ENCODE measurements around the gene NRSN1.
"Not testable (repeated sequence)": the region's sequence is repeated elsewhere in the genome, so short reads cannot be mapped to it uniquely, and the experiment has no call there.

Gene NRSN1

GRCh38 chr6:24139639-24140038, 13.6 kb downstream of the NRSN1 start:
- H3K9me3 ChIP-seq (ENCODE audit: insufficient read depth, low read length): no peaks in the 10 kb centered on the region; the same call in 1 of the 2 replicates
- no peak for DNase-seq (ENCODE audit: low read depth, low spot score)
- no peak overlapping the region for H3K4me3 ChIP-seq (ENCODE audit: insufficient read length, low read depth)
- H3K36me3 ChIP-seq (ENCODE audit: insufficient read depth, insufficient read length, low read length): no peaks in the 10 kb centered on the region
- no peak overlapping the region for H3K9ac ChIP-seq (ENCODE audit: insufficient read length, low read depth)
- H3K27me3 ChIP-seq (ENCODE audit: insufficient read depth, insufficient read length): no peaks in the 10 kb centered on the region
- H3K4me1 ChIP-seq (ENCODE audit: insufficient read depth, insufficient read length): no peaks in the 10 kb centered on the region
- no peak for TF ChIP-seq YY1 (IDR thresholded peaks at IDR 0.05; ENCODE audit: insufficient read depth, insufficient read length)
- TF ChIP-seq ZNF274 (IDR thresholded peaks at IDR 0.05; ENCODE audit: low read depth, low read length): no peak
- TF ChIP-seq SUZ12 (IDR thresholded peaks at IDR 0.05; ENCODE audit: extremely low read depth, insufficient read depth, insufficient read length): no peak

GRCh38 chr6:24140591-24140990, 14.6 kb downstream of the NRSN1 start:
- H3K9me3 ChIP-seq (ENCODE audit: insufficient read depth, low read length): no peaks in the 10 kb centered on the region; the same call in 1 of the 2 replicates
- TF ChIP-seq ZNF274 (IDR thresholded peaks at IDR 0.05; ENCODE audit: low read depth, low read length): no peak
- no peak for TF ChIP-seq SUZ12 (IDR thresholded peaks at IDR 0.05; ENCODE audit: extremely low read depth, insufficient read depth, insufficient read length)
- no peak for TF ChIP-seq YY1 (IDR thresholded peaks at IDR 0.05; ENCODE audit: insufficient read depth, insufficient read length)
- no peak overlapping the region for H3K9ac ChIP-seq (ENCODE audit: insufficient read length, low read depth)
- no peaks in the 10 kb centered on the region for H3K27me3 ChIP-seq (ENCODE audit: insufficient read depth, insufficient read length)
- DNase-seq (ENCODE audit: low read depth, low spot score): no peak
- no peaks in the 10 kb centered on the region for H3K4me1 ChIP-seq (ENCODE audit: insufficient read depth, insufficient read length)
- no peaks in the 10 kb centered on the region for H3K36me3 ChIP-seq (ENCODE audit: insufficient read depth, insufficient read length, low read length)
- no peak overlapping the region for H3K4me3 ChIP-seq (ENCODE audit: insufficient read length, low read depth)

- H3K36me3 ChIP-seq (ENCODE audit: insufficient read depth, insufficient read length, low read length); H3K4me3 ChIP-seq (ENCODE audit: insufficient read length, low read depth); H3K27me3 ChIP-seq (ENCODE audit: insufficient read depth, insufficient read length); H3K9ac ChIP-seq (ENCODE audit: insufficient read length, low read depth); DNase-seq (ENCODE audit: low read depth, low spot score); H3K4me1 ChIP-seq (ENCODE audit: insufficient read depth, insufficient read length); H3K9me3 ChIP-seq (ENCODE audit: insufficient read depth, low read length): not testable (repeated sequence)
These were observed 16.7 kb downstream of the NRSN1 start for GRCh38 chr6:24142733-24143132.

- H3K4me3 ChIP-seq (ENCODE audit: insufficient read length, low read depth): no peak overlapping the region
- no peak overlapping the region for H3K9ac ChIP-seq (ENCODE audit: insufficient read length, low read depth)
- no peaks in the 10 kb centered on the region; the same call in 1 of the 2 replicates for H3K9me3 ChIP-seq (ENCODE audit: insufficient read depth, low read length)
- no peaks in the 10 kb centered on the region for H3K27me3 ChIP-seq (ENCODE audit: insufficient read depth, insufficient read length)
- peaks cover 1% of the 10 kb centered on the region for H3K4me1 ChIP-seq (ENCODE audit: insufficient read depth, insufficient read length)
- no peak for DNase-seq (ENCODE audit: low read depth, low spot score)
- H3K36me3 ChIP-seq (ENCODE audit: insufficient read depth, insufficient read length, low read length): no peaks in the 10 kb centered on the region
- TF ChIP-seq SUZ12 (IDR thresholded peaks at IDR 0.05; ENCODE audit: extremely low read depth, insufficient read depth, insufficient read length) (no peak), YY1 (IDR thresholded peaks at IDR 0.05; ENCODE audit: insufficient read depth, insufficient read length) (no peak), ZNF274 (IDR thresholded peaks at IDR 0.05; ENCODE audit: low read depth, low read length) (no peak)
These were observed 19.7 kb downstream of the NRSN1 start for GRCh38 chr6:24145690-24146131.

- Histone ChIP-seq H3K9me3 (ENCODE audit: insufficient read depth, low read length) (no peaks in the 10 kb centered on the region; the same call in 1 of the 2 replicates), H3K4me1 (ENCODE audit: insufficient read depth, insufficient read length) (peaks cover 1% of the 10 kb centered on the region), H3K36me3 (ENCODE audit: insufficient read depth, insufficient read length, low read length) (no peaks in the 10 kb centered on the region), H3K27me3 (ENCODE audit: insufficient read depth, insufficient read length) (no peaks in the 10 kb centered on the region), H3K9ac (ENCODE audit: insufficient read length, low read depth) (no peak overlapping the region), H3K4me3 (ENCODE audit: insufficient read length, low read depth) (no peak overlapping the region)
- TF ChIP-seq YY1 (IDR thresholded peaks at IDR 0.05; ENCODE audit: insufficient read depth, insufficient read length) (no peak), SUZ12 (IDR thresholded peaks at IDR 0.05; ENCODE audit: extremely low read depth, insufficient read depth, insufficient read length) (no peak), ZNF274 (IDR thresholded peaks at IDR 0.05; ENCODE audit: low read depth, low read length) (no peak)
- DNase-seq (ENCODE audit: low read depth, low spot score): no peak
These were observed 20.9 kb downstream of the NRSN1 start for GRCh38 chr6:24146871-24147270.

- TF ChIP-seq ZNF274 (IDR thresholded peaks at IDR 0.05; ENCODE audit: low read depth, low read length) (no peak), SUZ12 (IDR thresholded peaks at IDR 0.05; ENCODE audit: extremely low read depth, insufficient read depth, insufficient read length) (no peak)
- Histone ChIP-seq H3K9me3 (ENCODE audit: insufficient read depth, low read length) (no peaks in the 10 kb centered on the region; the same call in 1 of the 2 replicates), H3K27me3 (ENCODE audit: insufficient read depth, insufficient read length) (no peaks in the 10 kb centered on the region), H3K4me1 (ENCODE audit: insufficient read depth, insufficient read length) (peaks cover 1% of the 10 kb centered on the region), H3K9ac (ENCODE audit: insufficient read length, low read depth) (no peak overlapping the region), H3K36me3 (ENCODE audit: insufficient read depth, insufficient read length, low read length) (no peaks in the 10 kb centered on the region), H3K4me3 (ENCODE audit: insufficient read length, low read depth) (no peak overlapping the region)
- no peak for DNase-seq (ENCODE audit: low read depth, low spot score)
These were observed 21.6 kb downstream of the NRSN1 start for GRCh38 chr6:24147511-24148153.

- H3K4me1 ChIP-seq (ENCODE audit: insufficient read depth, insufficient read length): peaks cover 1% of the 10 kb centered on the region
- TF ChIP-seq ZNF274 (IDR thresholded peaks at IDR 0.05; ENCODE audit: low read depth, low read length) (no peak), YY1 (IDR thresholded peaks at IDR 0.05; ENCODE audit: insufficient read depth, insufficient read length) (no peak), SUZ12 (IDR thresholded peaks at IDR 0.05; ENCODE audit: extremely low read depth, insufficient read depth, insufficient read length) (no peak)
- no peaks in the 10 kb centered on the region for H3K9me3 ChIP-seq (ENCODE audit: insufficient read depth, low read length)
- no peak overlapping the region for H3K4me3 ChIP-seq (ENCODE audit: insufficient read length, low read depth)
- no peak overlapping the region for H3K9ac ChIP-seq (ENCODE audit: insufficient read length, low read depth)
- H3K36me3 ChIP-seq (ENCODE audit: insufficient read depth, insufficient read length, low read length): no peaks in the 10 kb centered on the region
- DNase-seq (ENCODE audit: low read depth, low spot score): no peak
- no peaks in the 10 kb centered on the region for H3K27me3 ChIP-seq (ENCODE audit: insufficient read depth, insufficient read length)
These were observed 22.1 kb downstream of the NRSN1 start for GRCh38 chr6:24148154-24148570.

Data from NT2/D1 (cell line).